ENCODE results near the gene RAB7B.

RAB7B gene

DNA sequence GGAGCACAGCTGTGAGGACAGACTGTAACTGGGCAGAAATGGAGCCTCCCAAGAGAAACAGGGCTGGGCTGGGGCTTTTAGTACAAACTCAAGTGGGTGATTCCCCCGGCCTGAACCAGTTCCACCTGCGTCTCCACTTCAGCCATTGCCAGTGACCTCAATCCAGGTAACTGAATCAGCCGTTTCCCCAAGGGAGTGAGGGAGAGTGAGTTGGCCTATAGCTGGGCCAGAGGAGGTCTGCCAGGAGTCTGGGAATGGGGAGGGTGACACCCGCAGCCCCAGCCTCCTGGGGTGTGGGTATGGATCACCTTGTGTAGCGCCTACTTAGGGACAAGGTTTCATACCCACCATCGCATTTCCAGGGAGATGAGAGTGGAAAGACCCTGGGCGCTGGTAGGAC is 68.4 kb downstream of the RAB7B start:
- H3K27me3 ChIP-seq (ENCODE audit: control insufficient read depth, insufficient read depth, low read length) = peaks cover 7% of the 10 kb centered on the region; the same call in 1 of the 2 replicates
- peaks cover 16% of the 10 kb centered on the region for H3K4me1 ChIP-seq (ENCODE audit: control insufficient read depth, insufficient read depth, low read length)
- no peak overlapping the region for H3K9ac ChIP-seq (ENCODE audit: low read depth, low read length)
- no peaks in the 10 kb centered on the region for H3K9me3 ChIP-seq (ENCODE audit: control insufficient read depth, insufficient read depth, low read length)
- H3K4me3 ChIP-seq (ENCODE audit: low read depth, low read length) = no peak overlapping the region
- no peaks in the 10 kb centered on the region for H3K36me3 ChIP-seq (ENCODE audit: control insufficient read depth, insufficient read depth, low read length)
- no peak overlapping the region for H3K27ac ChIP-seq (ENCODE audit: low read depth, low read length)

DNA sequence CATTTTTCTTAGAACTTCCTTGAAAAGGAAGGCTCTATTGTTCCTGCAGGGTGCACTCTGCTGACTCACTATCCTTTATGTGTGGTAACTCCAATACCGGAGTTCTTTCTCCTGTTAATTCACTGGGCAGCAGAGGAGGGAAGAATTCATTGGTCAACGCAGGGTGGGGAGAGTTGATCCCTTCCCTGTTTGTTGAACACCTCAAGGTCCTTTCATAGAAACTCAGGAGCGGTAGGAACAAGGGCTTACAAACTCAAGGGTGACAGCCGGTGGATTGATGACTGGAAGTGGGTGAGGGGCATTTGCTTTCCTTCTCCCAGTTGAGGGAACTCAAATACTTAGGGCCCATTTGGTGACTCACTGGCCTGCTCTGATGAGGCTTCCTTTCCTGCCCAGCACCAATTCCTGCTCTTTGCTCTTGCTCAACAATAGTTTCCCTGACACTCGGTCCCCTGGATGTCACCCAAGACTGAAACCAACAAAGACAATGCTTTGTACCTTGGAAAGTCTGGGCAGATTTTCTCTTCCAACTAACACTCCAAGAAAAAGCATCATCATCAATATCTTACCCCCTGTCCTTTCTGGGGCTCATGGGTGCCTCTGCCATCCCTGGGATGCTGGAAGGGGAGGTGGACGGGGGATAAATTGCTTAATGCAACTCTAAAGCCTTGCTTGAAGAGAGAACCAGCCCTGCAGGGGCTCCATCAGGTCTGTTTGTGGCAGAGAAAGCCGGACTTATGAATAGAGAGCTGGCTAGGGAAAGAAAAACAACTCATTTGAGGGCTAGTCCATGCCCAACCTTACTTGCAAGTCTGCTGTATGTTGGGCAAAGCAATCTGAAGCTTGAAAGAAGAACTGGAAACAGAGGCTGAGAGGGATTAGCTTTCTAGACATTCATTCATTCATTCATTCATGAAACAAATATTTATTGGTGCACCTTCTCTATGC is 69.2 kb downstream of the RAB7B start:
- Histone ChIP-seq H3K9me3 (ENCODE audit: control insufficient read depth, insufficient read depth, low read length) (no peaks in the 10 kb centered on the region), H3K4me1 (ENCODE audit: control insufficient read depth, insufficient read depth, low read length) (peaks cover 9% of the 10 kb centered on the region), H3K27ac (ENCODE audit: low read depth, low read length) (peak overlapping the region; percentile 47), H3K36me3 (ENCODE audit: control insufficient read depth, insufficient read depth, low read length) (no peaks in the 10 kb centered on the region), H3K27me3 (ENCODE audit: control insufficient read depth, insufficient read depth, low read length) (peaks cover 7% of the 10 kb centered on the region; the same call in 1 of the 2 replicates), H3K9ac (ENCODE audit: low read depth, low read length) (no peak overlapping the region), H3K4me3 (ENCODE audit: low read depth, low read length) (no peak overlapping the region)

DNA sequence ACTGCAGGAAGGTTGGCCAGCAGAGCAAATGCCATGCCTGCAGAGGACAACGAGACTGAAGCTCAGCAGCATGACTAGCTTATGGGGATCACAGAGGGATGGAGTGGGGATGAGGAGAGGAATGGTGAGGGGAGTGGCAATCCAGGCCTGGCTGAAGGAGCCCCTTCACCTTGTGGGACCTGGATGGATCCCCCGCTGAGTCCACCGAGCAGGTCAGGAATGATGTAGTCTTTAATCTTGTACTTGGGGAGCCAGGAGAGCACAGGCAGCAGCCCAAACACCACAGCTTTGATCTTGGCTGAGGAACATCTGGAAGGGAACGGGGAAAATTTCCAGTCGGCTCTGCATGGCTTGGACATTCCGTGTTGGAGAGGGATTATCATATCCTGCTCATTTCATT is 70.4 kb downstream of the RAB7B start:
- Histone ChIP-seq H3K9ac (ENCODE audit: low read depth, low read length) (no peak overlapping the region), H3K4me1 (ENCODE audit: control insufficient read depth, insufficient read depth, low read length) (peaks cover 9% of the 10 kb centered on the region), H3K9me3 (ENCODE audit: control insufficient read depth, insufficient read depth, low read length) (no peaks in the 10 kb centered on the region), H3K4me3 (ENCODE audit: low read depth, low read length) (no peak overlapping the region), H3K27ac (ENCODE audit: low read depth, low read length) (no peak overlapping the region), H3K27me3 (ENCODE audit: control insufficient read depth, insufficient read depth, low read length) (no peaks in the 10 kb centered on the region), H3K36me3 (ENCODE audit: control insufficient read depth, insufficient read depth, low read length) (no peaks in the 10 kb centered on the region)

DNA sequence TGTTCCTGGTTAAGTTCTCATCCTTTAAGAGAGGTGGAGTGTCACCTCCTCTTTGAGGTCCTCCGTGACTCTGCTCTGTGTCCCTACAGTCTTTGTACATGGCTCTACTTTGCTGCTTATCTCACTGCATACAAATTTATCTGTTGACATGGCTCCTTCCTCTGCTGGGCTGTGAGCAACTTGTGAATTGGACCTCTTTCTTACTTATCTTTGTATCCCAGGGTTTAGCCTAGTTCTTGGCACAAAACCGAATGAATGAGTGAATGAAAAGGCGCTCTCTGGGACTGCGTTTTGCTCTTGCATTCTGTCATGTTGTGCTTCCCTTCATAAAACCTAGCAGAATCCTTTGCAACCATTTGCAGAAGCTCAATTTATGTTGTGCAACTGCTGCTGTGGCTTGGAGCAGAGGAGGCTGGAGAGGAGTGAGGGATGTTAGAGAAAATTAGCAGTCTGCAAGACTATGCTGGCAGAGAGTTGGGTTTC is 72.4 kb downstream of the RAB7B start:
- Histone ChIP-seq H3K27ac (ENCODE audit: low read depth, low read length) (no peak overlapping the region), H3K4me3 (ENCODE audit: low read depth, low read length) (no peak overlapping the region), H3K27me3 (ENCODE audit: control insufficient read depth, insufficient read depth, low read length) (no peaks in the 10 kb centered on the region), H3K36me3 (ENCODE audit: control insufficient read depth, insufficient read depth, low read length) (no peaks in the 10 kb centered on the region), H3K9me3 (ENCODE audit: control insufficient read depth, insufficient read depth, low read length) (no peaks in the 10 kb centered on the region), H3K4me1 (ENCODE audit: control insufficient read depth, insufficient read depth, low read length) (peaks cover 9% of the 10 kb centered on the region), H3K9ac (ENCODE audit: low read depth, low read length) (no peak overlapping the region)

DNA sequence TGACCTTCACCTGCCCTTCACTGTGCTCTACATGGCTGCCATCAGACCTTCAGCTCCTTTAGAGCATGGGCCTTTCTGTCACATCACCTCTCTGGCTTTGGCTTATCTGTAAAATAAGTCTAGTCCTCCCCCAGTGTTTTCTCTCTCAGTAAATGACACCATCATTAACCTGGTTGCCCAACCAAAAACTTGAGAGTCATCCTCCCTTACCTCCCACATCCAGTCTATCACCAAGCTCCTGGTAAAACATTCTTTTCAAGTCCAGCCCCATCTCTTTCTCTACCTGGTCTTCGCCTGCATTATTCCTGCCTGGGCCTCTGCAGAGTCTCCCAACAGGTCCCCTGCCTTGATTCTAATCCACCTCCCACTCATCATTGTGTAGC is 73.0 kb downstream of the RAB7B start:
- no peaks in the 10 kb centered on the region for H3K9me3 ChIP-seq (ENCODE audit: control insufficient read depth, insufficient read depth, low read length)
- H3K4me3 ChIP-seq (ENCODE audit: low read depth, low read length) = no peak overlapping the region
- no peaks in the 10 kb centered on the region for H3K36me3 ChIP-seq (ENCODE audit: control insufficient read depth, insufficient read depth, low read length)
- no peak overlapping the region for H3K9ac ChIP-seq (ENCODE audit: low read depth, low read length)
- peaks cover 9% of the 10 kb centered on the region for H3K4me1 ChIP-seq (ENCODE audit: control insufficient read depth, insufficient read depth, low read length)
- H3K27ac ChIP-seq (ENCODE audit: low read depth, low read length) = no peak overlapping the region
- H3K27me3 ChIP-seq (ENCODE audit: control insufficient read depth, insufficient read depth, low read length) = no peaks in the 10 kb centered on the region

DNA sequence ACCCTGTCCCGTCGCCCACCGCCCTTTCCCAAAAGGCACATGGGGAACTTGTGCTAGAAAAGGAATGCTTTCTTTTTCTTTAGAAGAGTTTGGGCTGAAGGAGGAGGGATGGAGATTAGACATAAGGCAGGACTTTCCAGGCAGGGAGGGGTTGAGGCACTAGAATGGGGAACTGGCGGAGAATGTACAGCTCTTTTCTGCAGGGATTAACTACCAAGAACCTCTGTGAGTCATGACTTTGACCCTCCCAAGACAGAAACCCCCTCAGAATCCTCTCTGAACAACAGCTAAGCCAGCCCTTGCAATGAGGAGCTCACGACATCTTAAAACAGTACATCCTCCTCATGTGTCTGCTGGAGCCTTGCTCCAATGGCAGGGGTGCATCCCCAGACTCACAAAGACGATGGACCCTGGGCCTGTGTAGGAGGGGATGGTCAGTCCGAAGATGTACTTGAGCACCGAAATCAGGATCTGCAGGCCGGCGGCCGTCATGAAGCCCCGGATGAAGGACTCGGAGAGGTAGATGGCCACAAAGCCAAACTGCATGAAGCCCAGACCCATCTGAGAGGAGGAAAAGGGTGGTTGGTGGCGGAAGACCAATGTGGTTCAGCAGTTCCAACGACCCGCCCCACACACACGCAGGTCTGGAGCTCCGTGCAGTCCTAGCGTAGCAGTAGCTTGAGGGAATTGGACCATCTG is 73.5 kb downstream of the RAB7B start:
- Histone ChIP-seq H3K9ac (ENCODE audit: low read depth, low read length) (no peak overlapping the region), H3K27ac (ENCODE audit: low read depth, low read length) (no peak overlapping the region), H3K4me3 (ENCODE audit: low read depth, low read length) (no peak overlapping the region), H3K36me3 (ENCODE audit: control insufficient read depth, insufficient read depth, low read length) (no peaks in the 10 kb centered on the region), H3K9me3 (ENCODE audit: control insufficient read depth, insufficient read depth, low read length) (no peaks in the 10 kb centered on the region), H3K4me1 (ENCODE audit: control insufficient read depth, insufficient read depth, low read length) (peaks cover 9% of the 10 kb centered on the region), H3K27me3 (ENCODE audit: control insufficient read depth, insufficient read depth, low read length) (no peaks in the 10 kb centered on the region)

DNA sequence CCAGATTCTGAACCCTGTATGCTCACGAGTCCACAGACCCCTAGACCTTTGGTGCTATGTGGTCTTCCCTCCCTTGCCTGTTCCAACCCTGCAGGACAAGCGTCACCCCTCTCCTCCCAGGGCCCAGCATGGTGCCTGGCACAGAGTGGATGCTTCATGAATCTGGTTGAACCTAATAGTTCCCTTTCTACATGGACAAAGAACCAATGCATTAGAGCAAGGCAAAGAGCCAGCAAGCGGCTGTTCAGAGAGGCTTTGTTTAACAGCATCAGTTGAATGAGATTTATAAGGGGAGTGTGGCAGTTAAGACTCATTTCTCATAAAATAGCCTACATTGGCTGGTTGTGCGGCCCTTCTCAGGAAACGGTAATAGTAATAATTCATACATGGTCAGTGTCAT is 74.9 kb downstream of the RAB7B start:
- H3K27ac ChIP-seq (ENCODE audit: low read depth, low read length) = no peak overlapping the region

DNA sequence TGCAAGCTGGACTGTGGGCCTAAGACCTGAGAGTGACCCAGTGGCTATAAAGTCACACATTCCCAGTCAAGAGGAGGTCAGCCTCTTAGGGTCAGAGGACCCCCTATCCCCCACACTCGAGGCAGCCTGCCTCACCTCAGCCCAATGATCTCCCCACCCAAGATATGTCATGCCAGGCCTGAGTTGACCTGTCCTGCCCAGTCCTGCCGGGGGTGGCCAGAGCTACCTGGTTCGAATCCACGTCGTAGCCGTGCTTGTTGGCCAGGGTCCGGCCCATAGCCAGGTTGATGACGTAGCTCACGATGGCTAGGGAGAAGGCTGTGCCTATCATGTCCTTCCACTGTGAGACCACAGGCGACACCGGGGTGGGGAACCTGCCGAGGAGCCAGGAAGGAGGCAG is 75.5 kb downstream of the RAB7B start:
- no peaks in the 10 kb centered on the region for H3K4me1 ChIP-seq (ENCODE audit: control insufficient read depth, insufficient read depth, low read length)
- H3K27me3 ChIP-seq (ENCODE audit: control insufficient read depth, insufficient read depth, low read length) = no peaks in the 10 kb centered on the region
- no peak overlapping the region for H3K4me3 ChIP-seq (ENCODE audit: low read depth, low read length)
- no peak overlapping the region for H3K27ac ChIP-seq (ENCODE audit: low read depth, low read length)
- no peaks in the 10 kb centered on the region for H3K9me3 ChIP-seq (ENCODE audit: control insufficient read depth, insufficient read depth, low read length)
- no peaks in the 10 kb centered on the region for H3K36me3 ChIP-seq (ENCODE audit: control insufficient read depth, insufficient read depth, low read length)
- H3K9ac ChIP-seq (ENCODE audit: low read depth, low read length) = no peak overlapping the region

More for the DNA sequence above, 74.9 kb downstream of the RAB7B start:
- Histone ChIP-seq H3K4me3 (ENCODE audit: low read depth, low read length) (no peak overlapping the region), H3K9ac (ENCODE audit: low read depth, low read length) (no peak overlapping the region), H3K36me3 (ENCODE audit: control insufficient read depth, insufficient read depth, low read length) (no peaks in the 10 kb centered on the region), H3K4me1 (ENCODE audit: control insufficient read depth, insufficient read depth, low read length) (0 out of 2 replicates have a peak, but pooled peaks cover 2% of the 10 kb centered on the region), H3K9me3 (ENCODE audit: control insufficient read depth, insufficient read depth, low read length) (no peaks in the 10 kb centered on the region), H3K27me3 (ENCODE audit: control insufficient read depth, insufficient read depth, low read length) (no peaks in the 10 kb centered on the region)

DNA sequence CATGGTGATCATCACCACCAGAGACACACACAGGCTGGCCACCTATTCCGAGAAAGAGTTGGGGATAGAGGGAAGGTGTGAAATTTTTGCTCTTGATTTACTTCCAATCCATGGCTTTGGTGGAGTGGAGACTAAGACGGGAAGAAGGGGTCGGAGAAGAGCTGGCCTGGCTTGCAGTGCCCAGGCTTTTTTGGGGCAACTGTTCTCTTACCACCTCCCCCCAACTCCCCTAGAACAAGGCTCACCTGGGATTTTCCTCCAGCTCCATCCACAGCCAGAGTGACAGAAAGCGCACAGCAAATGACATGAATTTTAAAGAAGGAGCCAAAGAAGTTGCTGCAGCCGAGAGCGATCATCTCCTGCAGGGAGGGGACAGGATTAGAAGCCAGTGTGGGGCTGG is 75.9 kb downstream of the RAB7B start:
- Histone ChIP-seq H3K27me3 (ENCODE audit: control insufficient read depth, insufficient read depth, low read length) (no peaks in the 10 kb centered on the region), H3K36me3 (ENCODE audit: control insufficient read depth, insufficient read depth, low read length) (no peaks in the 10 kb centered on the region), H3K4me1 (ENCODE audit: control insufficient read depth, insufficient read depth, low read length) (no peaks in the 10 kb centered on the region), H3K9me3 (ENCODE audit: control insufficient read depth, insufficient read depth, low read length) (no peaks in the 10 kb centered on the region), H3K27ac (ENCODE audit: low read depth, low read length) (no peak overlapping the region), H3K9ac (ENCODE audit: low read depth, low read length) (no peak overlapping the region), H3K4me3 (ENCODE audit: low read depth, low read length) (no peak overlapping the region)

Data from HUES48 (cell line).